SK-N-SH treated with all-trans-retinoic acid at 6 μM for 48 hours (cell line): Measurements from ENCODE around the gene E2F7.

Experiments
- ARNTL ChIP-seq: fragments of 450-650 bp; formaldehyde crosslinking; IDR thresholded peaks from 2 replicates; pipeline ENCODE4 v1.5.0; 2020; ENCODE audit warnings: low read depth, mild to moderate bottlenecking, moderate library complexity, borderline replicate concordance
- BACH2 ChIP-seq: fragments of 250-450 bp; sonication (Bioruptor Pico); IDR thresholded peaks from 2 replicates; pipeline ENCODE4 v1.9.0; 2021; ENCODE audit warnings: mild to moderate bottlenecking, borderline replicate concordance
- ESRRG ChIP-seq: fragments of 250-450 bp; sonication (Bioruptor Pico); IDR thresholded peaks from 2 replicates; pipeline ENCODE4 v1.6.1; 2021; ENCODE audit warnings: mild to moderate bottlenecking
- ISL1 ChIP-seq: fragments of 250-450 bp; sonication (Bioruptor Pico); IDR thresholded peaks from 2 replicates; pipeline ENCODE4 v2.1.2; 2022; ENCODE audit warnings: mild to moderate bottlenecking, moderate library complexity
- OSR1 ChIP-seq: fragments of 250-450 bp; sonication (Bioruptor Pico); IDR thresholded peaks from 2 replicates; pipeline ENCODE4 v1.8.0; 2022; ENCODE audit warnings: moderate library complexity, mild to moderate bottlenecking, inconsistent platforms
- RARB ChIP-seq: fragments of 250-450 bp; sonication (Bioruptor Pico); IDR thresholded peaks from 2 replicates; pipeline ENCODE4 v1.8.0; 2021; ENCODE audit warnings: mild to moderate bottlenecking, moderate library complexity
- TCF4 ChIP-seq: fragments of 250-450 bp; sonication (Bioruptor Pico); IDR thresholded peaks from 2 replicates; pipeline ENCODE4 v1.8.0; 2021; ENCODE audit warnings: mild to moderate bottlenecking, moderate library complexity, borderline replicate concordance
- ZFP30 ChIP-seq: fragments of 450-650 bp; formaldehyde crosslinking; IDR thresholded peaks from 2 replicates; pipeline ENCODE4 v1.5.0; 2022; ENCODE audit warnings: mild to moderate bottlenecking, moderate library complexity
- TF ChIP-seq, protein P1 (sequence below): fragments of 250-450 bp; sonication (Bioruptor Pico); IDR thresholded peaks from 2 replicates; pipeline ENCODE4 v1.5.1; 2021; ENCODE audit warnings: mild to moderate bottlenecking, moderate library complexity
- TF ChIP-seq, protein P2 (sequence below): fragments of 250-450 bp; sonication (Bioruptor Pico); IDR thresholded peaks from 2 replicates; pipeline ENCODE4 v1.5.0; 2020; ENCODE audit warnings: mild to moderate bottlenecking, moderate library complexity

DNA sequence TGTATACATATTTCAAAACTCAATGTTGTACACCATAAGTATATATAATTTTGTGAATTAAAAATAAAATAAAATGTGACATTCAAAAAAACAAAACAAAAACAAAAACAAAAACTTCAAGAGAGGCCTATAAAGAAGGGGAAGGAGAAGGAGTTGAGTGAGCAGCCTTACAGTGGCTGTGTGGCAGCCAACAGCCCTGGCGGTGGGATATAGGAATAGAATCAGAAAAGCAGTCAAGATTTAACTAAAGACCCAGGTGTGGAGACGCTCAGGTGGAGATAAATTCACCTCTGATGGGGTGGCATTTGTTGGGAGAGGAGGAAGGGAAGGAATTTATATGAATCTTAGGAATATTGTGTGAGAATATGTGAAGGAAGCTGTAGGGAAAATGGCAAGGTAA is 41.8 kb upstream of the E2F7 start:
- no peak for TF ChIP-seq ISL1 (CRISPR knock-in tag)
- TF ChIP-seq TCF4 (CRISPR knock-in tag) = no peak
- no peak for TF ChIP-seq ARNTL (CRISPR knock-in tag)
- TF ChIP-seq ESRRG (CRISPR knock-in tag) = no peak
- TF ChIP-seq OSR1 (CRISPR knock-in tag) = no peak
- TF ChIP-seq, protein P1, sequence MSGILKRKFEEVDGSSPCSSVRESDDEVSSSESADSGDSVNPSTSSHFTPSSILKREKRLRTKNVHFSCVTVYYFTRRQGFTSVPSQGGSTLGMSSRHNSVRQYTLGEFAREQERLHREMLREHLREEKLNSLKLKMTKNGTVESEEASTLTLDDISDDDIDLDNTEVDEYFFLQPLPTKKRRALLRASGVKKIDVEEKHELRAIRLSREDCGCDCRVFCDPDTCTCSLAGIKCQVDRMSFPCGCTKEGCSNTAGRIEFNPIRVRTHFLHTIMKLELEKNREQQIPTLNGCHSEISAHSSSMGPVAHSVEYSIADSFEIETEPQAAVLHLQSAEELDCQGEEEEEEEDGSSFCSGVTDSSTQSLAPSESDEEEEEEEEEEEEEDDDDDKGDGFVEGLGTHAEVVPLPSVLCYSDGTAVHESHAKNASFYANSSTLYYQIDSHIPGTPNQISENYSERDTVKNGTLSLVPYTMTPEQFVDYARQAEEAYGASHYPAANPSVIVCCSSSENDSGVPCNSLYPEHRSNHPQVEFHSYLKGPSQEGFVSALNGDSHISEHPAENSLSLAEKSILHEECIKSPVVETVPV (CRISPR knock-in tag) = no peak
- no peak for TF ChIP-seq RARB (CRISPR knock-in tag)
- no peak for TF ChIP-seq BACH2 (CRISPR knock-in tag)
- TF ChIP-seq, protein P2, sequence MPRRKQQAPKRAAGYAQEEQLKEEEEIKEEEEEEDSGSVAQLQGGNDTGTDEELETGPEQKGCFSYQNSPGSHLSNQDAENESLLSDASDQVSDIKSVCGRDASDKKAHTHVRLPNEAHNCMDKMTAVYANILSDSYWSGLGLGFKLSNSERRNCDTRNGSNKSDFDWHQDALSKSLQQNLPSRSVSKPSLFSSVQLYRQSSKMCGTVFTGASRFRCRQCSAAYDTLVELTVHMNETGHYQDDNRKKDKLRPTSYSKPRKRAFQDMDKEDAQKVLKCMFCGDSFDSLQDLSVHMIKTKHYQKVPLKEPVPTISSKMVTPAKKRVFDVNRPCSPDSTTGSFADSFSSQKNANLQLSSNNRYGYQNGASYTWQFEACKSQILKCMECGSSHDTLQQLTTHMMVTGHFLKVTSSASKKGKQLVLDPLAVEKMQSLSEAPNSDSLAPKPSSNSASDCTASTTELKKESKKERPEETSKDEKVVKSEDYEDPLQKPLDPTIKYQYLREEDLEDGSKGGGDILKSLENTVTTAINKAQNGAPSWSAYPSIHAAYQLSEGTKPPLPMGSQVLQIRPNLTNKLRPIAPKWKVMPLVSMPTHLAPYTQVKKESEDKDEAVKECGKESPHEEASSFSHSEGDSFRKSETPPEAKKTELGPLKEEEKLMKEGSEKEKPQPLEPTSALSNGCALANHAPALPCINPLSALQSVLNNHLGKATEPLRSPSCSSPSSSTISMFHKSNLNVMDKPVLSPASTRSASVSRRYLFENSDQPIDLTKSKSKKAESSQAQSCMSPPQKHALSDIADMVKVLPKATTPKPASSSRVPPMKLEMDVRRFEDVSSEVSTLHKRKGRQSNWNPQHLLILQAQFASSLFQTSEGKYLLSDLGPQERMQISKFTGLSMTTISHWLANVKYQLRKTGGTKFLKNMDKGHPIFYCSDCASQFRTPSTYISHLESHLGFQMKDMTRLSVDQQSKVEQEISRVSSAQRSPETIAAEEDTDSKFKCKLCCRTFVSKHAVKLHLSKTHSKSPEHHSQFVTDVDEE (CRISPR knock-in tag) = no peak
- TF ChIP-seq ZFP30 (CRISPR knock-in tag) = no peak
